ENCODE data around the gene BAZ2A.

DNA sequence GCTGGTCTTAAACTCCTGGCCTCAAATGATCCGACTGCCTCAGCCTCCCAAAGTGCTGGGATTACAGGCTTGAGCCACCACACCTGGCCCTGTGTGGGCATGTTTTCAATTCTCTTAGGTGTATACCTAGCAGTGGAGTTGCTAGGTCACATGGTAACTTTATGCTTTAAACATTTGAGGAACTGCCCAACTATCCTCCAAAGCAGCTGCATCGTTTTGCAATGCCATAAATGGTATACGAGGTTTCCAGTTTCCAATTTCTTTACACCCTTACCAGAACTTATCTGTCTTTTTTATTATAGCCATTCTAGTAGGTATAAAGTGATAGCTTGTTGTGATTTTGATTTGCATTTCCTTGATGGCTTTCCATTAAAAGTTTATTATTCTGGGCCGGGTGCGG is 83.4 kb downstream of the BAZ2A start:
- TF ChIP-seq, protein P1, sequence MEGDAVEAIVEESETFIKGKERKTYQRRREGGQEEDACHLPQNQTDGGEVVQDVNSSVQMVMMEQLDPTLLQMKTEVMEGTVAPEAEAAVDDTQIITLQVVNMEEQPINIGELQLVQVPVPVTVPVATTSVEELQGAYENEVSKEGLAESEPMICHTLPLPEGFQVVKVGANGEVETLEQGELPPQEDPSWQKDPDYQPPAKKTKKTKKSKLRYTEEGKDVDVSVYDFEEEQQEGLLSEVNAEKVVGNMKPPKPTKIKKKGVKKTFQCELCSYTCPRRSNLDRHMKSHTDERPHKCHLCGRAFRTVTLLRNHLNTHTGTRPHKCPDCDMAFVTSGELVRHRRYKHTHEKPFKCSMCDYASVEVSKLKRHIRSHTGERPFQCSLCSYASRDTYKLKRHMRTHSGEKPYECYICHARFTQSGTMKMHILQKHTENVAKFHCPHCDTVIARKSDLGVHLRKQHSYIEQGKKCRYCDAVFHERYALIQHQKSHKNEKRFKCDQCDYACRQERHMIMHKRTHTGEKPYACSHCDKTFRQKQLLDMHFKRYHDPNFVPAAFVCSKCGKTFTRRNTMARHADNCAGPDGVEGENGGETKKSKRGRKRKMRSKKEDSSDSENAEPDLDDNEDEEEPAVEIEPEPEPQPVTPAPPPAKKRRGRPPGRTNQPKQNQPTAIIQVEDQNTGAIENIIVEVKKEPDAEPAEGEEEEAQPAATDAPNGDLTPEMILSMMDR (IDR thresholded peaks at IDR 0.05) = no peak
- TF ChIP-seq POLR2A (IDR thresholded peaks at IDR 0.05) = no peak

All from lower leg skin (tissue), 3 donors.